ENCODE measurements around the gene B3GNT3.

DNA sequence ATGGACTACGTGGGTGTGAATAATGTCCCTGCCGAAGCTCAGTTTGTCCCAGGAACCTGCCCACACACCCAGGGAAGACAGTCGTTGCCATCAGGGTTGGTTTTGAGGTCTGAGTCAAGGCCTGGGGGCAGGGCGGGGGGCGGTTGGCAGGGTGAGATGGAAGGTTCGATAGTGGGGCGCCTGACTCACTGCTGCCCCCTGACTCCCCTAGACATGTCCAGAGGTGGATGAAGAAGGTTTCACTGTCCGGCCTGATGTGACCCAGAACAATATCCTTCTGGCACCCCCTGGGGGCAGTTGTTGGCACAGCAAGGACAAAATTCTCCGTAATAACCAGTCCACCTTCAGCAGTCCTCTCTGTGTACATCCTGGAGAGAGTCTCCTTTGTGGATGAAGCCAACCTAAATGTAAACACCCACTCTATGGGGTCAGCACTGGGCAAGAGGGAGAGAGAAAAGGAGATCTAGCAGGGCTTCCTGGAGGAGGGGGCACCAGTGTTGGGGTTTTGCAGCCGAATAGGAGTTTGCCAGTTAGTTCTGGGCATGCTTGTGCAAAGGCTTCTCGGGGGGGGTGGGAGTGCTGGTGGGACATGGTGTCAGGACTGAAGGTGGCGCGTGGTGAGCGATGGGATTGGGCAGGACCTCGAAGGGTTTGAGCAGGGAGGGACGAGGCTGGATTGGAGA lies 19.6 kb upstream of the B3GNT3 start:
- TF ChIP-seq EGR1 (IDR thresholded peaks at IDR 0.05) (no peak), EP300 (IDR thresholded peaks at IDR 0.05; ENCODE audit: borderline replicate concordance) (no peak), CEBPB (IDR thresholded peaks at IDR 0.05) (no peak), TAF1 (IDR thresholded peaks at IDR 0.05; ENCODE audit: low read depth) (no peak), RAD21 (IDR thresholded peaks at IDR 0.05; ENCODE audit: low read depth) (peak; percentile 66), TCF12 (IDR thresholded peaks at IDR 0.05; ENCODE audit: low read depth) (no peak), YY1 (IDR thresholded peaks at IDR 0.05; ENCODE audit: low read depth) (no peak), CREB1 (IDR thresholded peaks at IDR 0.05; ENCODE audit: low read depth) (no peak)
- TF ChIP-seq, protein P1, sequence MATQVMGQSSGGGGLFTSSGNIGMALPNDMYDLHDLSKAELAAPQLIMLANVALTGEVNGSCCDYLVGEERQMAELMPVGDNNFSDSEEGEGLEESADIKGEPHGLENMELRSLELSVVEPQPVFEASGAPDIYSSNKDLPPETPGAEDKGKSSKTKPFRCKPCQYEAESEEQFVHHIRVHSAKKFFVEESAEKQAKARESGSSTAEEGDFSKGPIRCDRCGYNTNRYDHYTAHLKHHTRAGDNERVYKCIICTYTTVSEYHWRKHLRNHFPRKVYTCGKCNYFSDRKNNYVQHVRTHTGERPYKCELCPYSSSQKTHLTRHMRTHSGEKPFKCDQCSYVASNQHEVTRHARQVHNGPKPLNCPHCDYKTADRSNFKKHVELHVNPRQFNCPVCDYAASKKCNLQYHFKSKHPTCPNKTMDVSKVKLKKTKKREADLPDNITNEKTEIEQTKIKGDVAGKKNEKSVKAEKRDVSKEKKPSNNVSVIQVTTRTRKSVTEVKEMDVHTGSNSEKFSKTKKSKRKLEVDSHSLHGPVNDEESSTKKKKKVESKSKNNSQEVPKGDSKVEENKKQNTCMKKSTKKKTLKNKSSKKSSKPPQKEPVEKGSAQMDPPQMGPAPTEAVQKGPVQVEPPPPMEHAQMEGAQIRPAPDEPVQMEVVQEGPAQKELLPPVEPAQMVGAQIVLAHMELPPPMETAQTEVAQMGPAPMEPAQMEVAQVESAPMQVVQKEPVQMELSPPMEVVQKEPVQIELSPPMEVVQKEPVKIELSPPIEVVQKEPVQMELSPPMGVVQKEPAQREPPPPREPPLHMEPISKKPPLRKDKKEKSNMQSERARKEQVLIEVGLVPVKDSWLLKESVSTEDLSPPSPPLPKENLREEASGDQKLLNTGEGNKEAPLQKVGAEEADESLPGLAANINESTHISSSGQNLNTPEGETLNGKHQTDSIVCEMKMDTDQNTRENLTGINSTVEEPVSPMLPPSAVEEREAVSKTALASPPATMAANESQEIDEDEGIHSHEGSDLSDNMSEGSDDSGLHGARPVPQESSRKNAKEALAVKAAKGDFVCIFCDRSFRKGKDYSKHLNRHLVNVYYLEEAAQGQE (IDR thresholded peaks at IDR 0.05; ENCODE audit: low read depth): no peak
- TF ChIP-seq, protein P2, sequence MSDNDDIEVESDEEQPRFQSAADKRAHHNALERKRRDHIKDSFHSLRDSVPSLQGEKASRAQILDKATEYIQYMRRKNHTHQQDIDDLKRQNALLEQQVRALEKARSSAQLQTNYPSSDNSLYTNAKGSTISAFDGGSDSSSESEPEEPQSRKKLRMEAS (IDR thresholded peaks at IDR 0.05): no peak
